Measurements from ENCODE around the gene KRTAP19-7.

Gene KRTAP19-7

DNA sequence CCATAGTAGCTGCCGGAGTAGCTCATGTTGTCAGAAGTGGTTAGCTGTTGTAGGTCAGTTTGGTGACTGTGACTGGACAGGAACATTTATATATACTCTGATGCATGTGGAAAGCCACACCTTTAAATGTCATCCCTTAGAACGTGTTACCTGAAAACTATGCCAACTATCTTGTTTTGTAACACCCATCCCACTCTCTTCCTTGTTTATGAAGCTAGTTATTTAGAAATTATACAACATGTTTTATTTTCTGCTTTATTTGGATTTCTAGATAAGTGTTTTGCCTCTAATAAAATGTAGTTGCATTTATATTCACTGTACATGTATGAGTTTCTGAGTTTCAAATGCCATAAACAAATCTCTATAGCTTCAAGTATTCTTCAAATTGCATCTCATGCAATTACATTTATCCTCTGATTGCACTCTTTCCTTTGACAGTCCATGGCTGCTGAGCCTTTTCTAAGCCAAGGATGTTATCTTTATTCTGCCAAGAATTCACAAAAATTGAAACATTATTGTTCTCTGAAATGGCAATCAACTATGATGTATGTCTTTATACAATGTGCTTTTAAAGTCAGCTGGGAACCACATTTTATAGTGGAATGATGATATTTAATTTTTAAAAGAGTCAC lies at the start of gene KRTAP19-7:
TSS of gene KRTAP19-7 (minus strand) at position 51 of the 632 bp plus-strand sequence. CDS start at position 26, 25 bp downstream.
- DNase-seq (ENCODE audit: low read depth in 2 of 2, low spot score in 1 of 2), result no peak

DNA sequence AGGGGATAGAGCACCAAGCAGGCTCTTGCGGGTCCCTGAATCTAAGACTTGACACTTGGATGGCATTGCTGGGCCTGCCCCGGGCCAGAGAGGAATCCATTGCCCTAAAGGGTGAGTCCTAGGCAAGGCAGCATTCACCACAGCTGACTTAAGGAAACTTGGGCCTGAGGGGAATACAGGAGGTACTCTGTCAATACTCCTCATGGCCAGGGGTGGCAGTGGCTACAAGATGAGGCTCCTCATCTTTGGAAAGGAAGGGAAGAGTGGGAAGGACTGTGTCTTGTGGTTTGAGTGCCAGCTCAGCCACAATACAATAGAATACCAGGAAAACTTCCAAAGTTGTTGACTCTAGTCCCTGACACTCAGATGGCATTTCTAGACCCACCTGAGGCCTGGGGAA lies 44.9 kb upstream of the KRTAP19-7 start:
- no peak for DNase-seq (ENCODE audit: low read depth in 2 of 2, low spot score in 1 of 2)

DNA sequence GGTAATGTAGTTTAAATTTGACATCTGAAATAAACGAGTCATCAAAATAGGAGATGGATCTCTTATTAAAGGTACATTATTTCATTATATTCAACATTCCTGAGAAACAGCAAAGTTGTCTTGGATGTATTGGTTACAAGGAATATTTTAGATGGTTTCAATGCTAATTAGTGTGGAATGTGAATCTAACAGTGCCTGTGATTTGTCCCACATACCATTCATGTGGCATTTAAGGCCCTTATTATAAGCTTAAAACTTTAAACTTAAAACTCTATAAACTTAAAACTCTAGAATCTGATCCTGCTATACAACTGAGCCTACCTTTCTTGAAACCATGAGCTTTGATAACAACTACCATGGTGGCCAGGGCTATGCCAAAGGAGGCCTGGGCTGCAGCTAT lies 39.7 kb upstream of the KRTAP19-7 start, which contains the start of gene KRTAP22-1:
TSS of gene KRTAP22-1 (plus strand) at position 301 of the 400 bp plus-strand sequence.
- no peak for DNase-seq (ENCODE audit: low read depth in 2 of 2, low spot score in 1 of 2)

- no peak for DNase-seq (ENCODE audit: low read depth in 2 of 2, low spot score in 1 of 2)
These were observed 37.7 kb upstream of the KRTAP19-7 start, which contains the start of gene KRTAP6-2 for GRCh38 chr21:30598802-30599201. KRTAP6-2 (minus strand) TSS chr21:30598902; CDS start chr21:30598874, 28 bp downstream.

DNA sequence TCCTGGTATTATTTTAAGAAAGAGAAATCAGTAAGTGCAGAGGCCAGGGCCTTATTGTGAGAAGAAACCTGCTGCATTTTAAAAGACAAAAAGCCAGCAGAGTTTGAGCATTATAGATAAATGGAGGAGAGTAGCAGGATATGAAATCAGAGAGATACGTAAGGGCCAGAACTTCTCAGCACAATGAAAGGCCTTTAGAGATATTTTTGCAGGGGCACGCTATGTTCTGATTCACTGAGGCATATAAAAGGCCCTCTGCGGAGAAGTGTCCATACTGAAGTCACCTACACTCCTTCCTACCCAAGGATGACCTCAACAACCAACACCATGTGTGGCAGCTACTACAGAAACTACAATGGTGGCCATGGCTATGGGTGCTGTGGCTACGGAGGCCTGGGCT lies 31.0 kb upstream of the KRTAP19-7 start, which contains the start of gene KRTAP6-3:
TSS of gene KRTAP6-3 (plus strand) at position 301 of the 400 bp plus-strand sequence. CDS start at position 307, 6 bp downstream.
- DNase-seq (ENCODE audit: low read depth in 2 of 2, low spot score in 1 of 2), result no peak

GRCh38 chr21:30590297-30590696 lies 29.2 kb upstream of the KRTAP19-7 start, which contains the start of gene KRTAP22-2:
KRTAP22-2 (minus strand) TSS chr21:30590397.
- no peak for DNase-seq (ENCODE audit: low read depth in 2 of 2, low spot score in 1 of 2)

GRCh38 chr21:30582870-30583269 lies 21.8 kb upstream of the KRTAP19-7 start:
- no peak for DNase-seq (ENCODE audit: low read depth in 2 of 2, low spot score in 1 of 2)

DNA sequence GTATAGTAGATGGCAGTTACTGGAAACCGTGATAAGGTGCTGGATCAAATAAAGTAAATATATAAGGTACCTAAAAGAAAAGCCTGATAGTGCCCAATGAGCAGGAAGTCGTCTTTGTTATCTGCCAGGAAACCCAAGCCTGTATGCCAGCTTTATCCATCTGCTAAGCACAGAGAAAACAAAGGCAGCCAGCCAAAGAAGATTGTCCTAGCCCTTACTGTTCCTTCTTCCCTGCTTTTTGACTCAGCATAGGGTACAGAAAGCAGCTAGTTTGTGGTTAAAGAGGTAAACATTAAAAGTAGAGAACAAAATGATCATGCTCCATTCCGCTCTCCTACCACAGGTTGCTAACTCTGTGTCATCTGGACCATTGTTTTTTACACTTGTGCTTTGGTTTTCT lies 19.0 kb upstream of the KRTAP19-7 start:
- no peak for DNase-seq (ENCODE audit: low read depth in 2 of 2, low spot score in 1 of 2)

DNA sequence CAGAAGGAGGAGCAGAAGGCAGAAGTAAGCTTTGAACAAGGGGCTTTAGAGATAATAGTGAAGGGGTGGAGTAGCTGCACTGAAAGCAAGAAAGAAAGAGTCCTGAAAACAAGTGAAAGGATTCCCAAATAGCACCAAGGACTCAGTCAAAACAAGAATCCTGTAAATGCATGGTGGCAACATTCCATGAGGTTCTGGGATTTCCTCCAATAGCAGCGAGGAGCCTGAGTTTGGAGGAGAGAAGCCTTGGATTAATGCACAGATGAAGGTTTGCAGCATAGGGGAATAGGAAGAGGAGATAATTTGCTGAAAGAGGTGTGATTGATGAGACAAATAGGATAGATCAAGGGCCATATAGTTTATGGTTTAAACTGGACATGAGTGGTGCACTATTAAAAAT lies 18.2 kb upstream of the KRTAP19-7 start:
- no peak for DNase-seq (ENCODE audit: low read depth in 2 of 2, low spot score in 1 of 2)

- DNase-seq (ENCODE audit: low read depth in 2 of 2, low spot score in 1 of 2), result no peak
These were observed 16.7 kb upstream of the KRTAP19-7 start for GRCh38 chr21:30577766-30578165.

GRCh38 chr21:30567617-30568016 lies 6.5 kb upstream of the KRTAP19-7 start:
- no peak for DNase-seq (ENCODE audit: low read depth in 2 of 2, low spot score in 1 of 2)

GRCh38 chr21:30563630-30564029 lies 2.5 kb upstream of the KRTAP19-7 start:
- DNase-seq (ENCODE audit: low read depth in 2 of 2, low spot score in 1 of 2), result no peak

DNA sequence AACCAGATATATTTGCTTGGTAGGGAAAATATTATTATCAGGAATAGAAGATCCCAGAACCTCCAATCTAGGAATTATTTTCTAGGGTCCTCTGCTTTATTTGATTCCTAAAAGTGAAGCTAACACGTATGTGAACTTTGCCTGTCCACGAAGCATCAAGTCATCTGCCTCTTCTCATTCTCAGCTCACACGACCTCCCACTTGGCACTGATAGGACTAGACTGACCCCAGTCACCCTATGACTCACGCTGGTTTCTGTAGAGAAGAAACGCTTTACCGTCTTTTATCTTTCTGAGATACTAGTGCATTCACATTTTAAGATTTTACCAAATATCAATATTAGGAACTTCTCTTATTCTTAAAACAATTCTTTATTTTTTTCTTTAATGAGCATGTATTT lies 2.0 kb upstream of the KRTAP19-7 start:
- no peak for DNase-seq (ENCODE audit: low read depth in 2 of 2, low spot score in 1 of 2)

DNA sequence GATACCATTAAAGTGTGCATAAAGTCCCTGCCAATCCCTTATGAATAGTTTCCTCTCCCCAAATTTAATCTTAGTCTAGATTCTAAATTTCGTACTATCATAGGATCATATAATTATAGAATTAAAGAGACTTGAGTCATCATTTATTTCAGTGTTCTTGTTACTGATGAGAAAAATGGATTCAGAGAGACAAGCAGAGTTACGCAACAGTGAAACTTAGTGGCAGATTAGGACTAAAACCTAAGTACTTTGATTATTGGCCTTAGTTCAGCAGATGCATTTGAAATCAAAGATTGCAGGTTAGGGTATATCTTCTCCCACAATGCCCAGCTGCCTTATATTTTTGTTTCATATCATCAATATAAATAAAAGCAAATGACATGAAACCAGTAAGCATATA lies 843 bp upstream of the KRTAP19-7 start:
- DNase-seq (ENCODE audit: low read depth in 2 of 2, low spot score in 1 of 2), result no peak

- no peak for DNase-seq (ENCODE audit: low read depth in 2 of 2, low spot score in 1 of 2)
These were observed 6.0 kb downstream of the KRTAP19-7 start for GRCh38 chr21:30555095-30555494.

GRCh38 chr21:30552782-30553181 lies 8.3 kb downstream of the KRTAP19-7 start:
- no peak for DNase-seq (ENCODE audit: low read depth in 2 of 2, low spot score in 1 of 2)

- DNase-seq (ENCODE audit: low read depth in 2 of 2, low spot score in 1 of 2), result no peak
These were observed 19.4 kb downstream of the KRTAP19-7 start, which contains the start of gene KRTAP19-6 for GRCh38 chr21:30541764-30542163. KRTAP19-6 (minus strand) TSS chr21:30541864; CDS start chr21:30541833, 31 bp downstream.

DNA sequence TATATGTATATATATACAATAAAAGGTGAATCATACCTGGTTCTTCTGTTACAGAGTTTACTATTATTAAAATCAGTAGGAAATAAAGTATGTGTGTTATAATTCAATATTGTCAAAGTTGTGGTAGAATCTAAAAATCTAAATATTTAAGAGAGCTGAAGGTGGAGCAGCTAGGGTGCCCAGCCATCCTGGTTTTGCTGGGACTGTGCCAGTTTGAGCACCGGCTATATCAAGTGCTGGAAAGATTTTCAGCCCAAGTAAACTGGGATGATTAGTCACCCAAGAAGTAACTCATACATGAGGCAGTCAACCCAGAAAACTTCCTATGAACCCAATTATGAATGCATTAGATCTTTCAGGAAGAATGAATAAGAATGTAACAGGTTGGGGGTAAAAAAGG lies 42.2 kb downstream of the KRTAP19-7 start:
- DNase-seq (ENCODE audit: low read depth in 2 of 2, low spot score in 1 of 2), result no peak

- DNase-seq (ENCODE audit: low read depth in 2 of 2, low spot score in 1 of 2), result no peak
These were observed 45.4 kb downstream of the KRTAP19-7 start for GRCh38 chr21:30515681-30516080.

Measured in stimulated activated CD8-positive, alpha-beta memory T cell treated with anti-CD3 and anti-CD28 coated beads, Interleukin-4, amount 100 ng/mL, for 4 hours (primary cell).